GM12878 (cell line): ENCODE measurements around the gene PRDM16. TPM values are rescaled to one million over a fixed set of nuclear protein-coding genes. Genes with fewer than 3 reads are reported as not detected.

Experiments
- ATAC-seq: fragments of 200-7000 bp; cut with Tn5 transposase; 3 replicates; pipeline ENCODE4 v1.9.1; 2020; ENCODE audit warnings: mild to moderate bottlenecking, moderate library complexity
- BruUV-seq: library from RNA; stranded (reverse); fragments of 400-500 nt; replicated peaks from 2 replicates; lab custom pipeline; 2021; lab: Mats Ljungman, UMichigan
- CTCF ChIA-PET: fragments of 300-600 bp; sonication (Branson Sonifier 250); formaldehyde crosslinking; extraction: SDS; loops from one replicate; lab custom pipeline; 2021; ENCODE audit warnings: inconsistent platforms; lab: Yijun Ruan, JAX
- POLR2A ChIA-PET: fragments of 350-600 bp; formaldehyde crosslinking; extraction: SDS; loops from one replicate; lab custom pipeline; 2021; ENCODE audit warnings: inconsistent platforms; lab: Charles Lee
- RAD21 ChIA-PET: fragments of 300-600 bp; sonication (Branson Sonifier 250); formaldehyde crosslinking; loops from one replicate; lab custom pipeline; 2023; ENCODE audit warnings: antibody characterized with exemption; ENCODE audit not compliant: unreplicated experiment; lab: Charles Lee
- SMC1A ChIA-PET: fragments of 300-600 bp; sonication (Branson Sonifier 250); formaldehyde crosslinking; loops from one replicate; lab custom pipeline; 2023; ENCODE audit not compliant: unreplicated experiment, uncharacterized antibody; lab: Charles Lee
- DNase-seq: peaks from one replicate; pipeline ENCODE4 v3.0.0-alpha.2; 2011; ENCODE audit warnings: low read depth, low spot score
- FAIRE-seq: peaks from 3 replicates; lab custom pipeline; 2011; peaks lifted over from hg19 to GRCh38; lab: Jason Lieb, UNC
- H2AFZ ChIP-seq: 2 replicates; pipeline ENCODE4 v1.6.0; 2011; ENCODE audit warnings: low read depth, low read length, control low read depth; ENCODE audit not compliant: control insufficient read depth
- H3K27ac ChIP-seq: 2 replicates; pipeline ENCODE4 v1.5.1; 2011; ENCODE audit warnings: control low read depth; ENCODE audit not compliant: control insufficient read depth, insufficient read depth
- H3K27me3 ChIP-seq, 2 experiments: replicated peaks in 1 of 2; 2 replicates each; pipeline versions ENCODE4 v1.6.0 to v1.6.1; 2011; ENCODE audit warnings: low read length in 1 of 2; ENCODE audit not compliant: control insufficient read depth in 2 of 2, insufficient read depth in 2 of 2
- H3K36me3 ChIP-seq, 2 experiments: 2 replicates each; pipeline ENCODE4 v1.5.1; 2011; ENCODE audit warnings: low read length in 1 of 2; ENCODE audit not compliant: control insufficient read depth in 2 of 2, insufficient read depth in 2 of 2
- H3K4me1 ChIP-seq: 2 replicates; pipeline ENCODE4 v1.6.1; 2011; ENCODE audit warnings: mild to moderate bottlenecking, low read length, moderate library complexity, mixed read lengths; ENCODE audit not compliant: control insufficient read depth, insufficient read depth
- H3K4me2 ChIP-seq: 2 replicates; pipeline ENCODE4 v1.6.0; 2011; ENCODE audit warnings: control low read depth; ENCODE audit not compliant: control insufficient read depth, insufficient read depth
- H3K4me3 ChIP-seq: fragments of 200-600 bp; sonication (generic); 2 replicates; pipeline ENCODE4 v1.5.1; 2016
- H3K79me2 ChIP-seq: 2 replicates; pipeline ENCODE4 v1.6.0; 2011; ENCODE audit warnings: low read length; ENCODE audit not compliant: control insufficient read depth, insufficient read depth
- H3K9ac ChIP-seq: 2 replicates; pipeline ENCODE4 v1.8.0; 2011; ENCODE audit warnings: low read length, control low read depth, mixed read lengths; ENCODE audit not compliant: control insufficient read depth, insufficient read depth
- H3K9me3 ChIP-seq: replicated peaks from 3 replicates; pipeline ENCODE4 v1.5.1; 2011; ENCODE audit warnings: mild to moderate bottlenecking, low read length; ENCODE audit not compliant: control insufficient read depth, insufficient read depth
- H4K20me1 ChIP-seq: 2 replicates; pipeline ENCODE4 v1.6.0; 2011; ENCODE audit not compliant: control insufficient read depth, insufficient read depth
- EED ChIP-seq: sonication (generic); IDR thresholded peaks from 2 replicates; pipeline ENCODE4 v1.6.1; 2016; ENCODE audit warnings: antibody characterized with exemption, low read depth
- FOS ChIP-seq: IDR thresholded peaks from 3 replicates; pipeline ENCODE4 v1.6.1; 2011; ENCODE audit warnings: borderline replicate concordance; ENCODE audit not compliant: insufficient read length; ENCODE audit errors: extremely low read depth
- NRF1 ChIP-seq: conservative IDR thresholded peaks from 2 replicates; pipeline ENCODE4 v1.6.1; 2011; ENCODE audit warnings: mild to moderate bottlenecking, low read depth, low read length, improper control_type of control experiment
- ZNF217 ChIP-seq: fragments of 450-650 bp; IDR thresholded peaks from 2 replicates; pipeline ENCODE4 v1.6.1; 2017; ENCODE audit warnings: antibody characterized with exemption, mild to moderate bottlenecking
- WGBS: methylation state at CpG from one replicate; pipeline ENCODE4 v1.1.6; 2016; ENCODE audit warnings: low lambda C conversion rate; ENCODE audit not compliant: insufficient replicate concordance, insufficient coverage; ENCODE audit errors: missing lambda C conversion rate; 5-methylcytosine and 5-hydroxymethylcytosine counted together
- in situ Hi-C: fragments of 300-500 bp; cut with MboI; formaldehyde crosslinking; loops from 9 replicates; pipeline ENCODE4 v1.14.3; 2018; ENCODE audit warnings: mixed read lengths
- intact Hi-C: fragments of 100-400 bp; cut with micrococcal nuclease; formaldehyde crosslinking; loops from one replicate; pipeline ENCODE4 v1.14.2; 2022; ENCODE audit not compliant: unreplicated experiment
- polyA plus RNA-seq, 11 experiments: library from polyadenylated mRNA; depleted of rRNA in 4 of 11; unstranded in 6 of 11; stranded (reverse) in 5 of 11; fragments of >200 nt; fragmentation: Nextera tagmentation in 4 of 11; fragmentation: Illumina TruSeq in 1 of 11; extraction: Ambion mirVana in 4 of 11; extraction: Trizol in 1 of 11; gene quantifications; 1 replicate in 1 of 11; 2 replicates in 10 of 11; pipeline versions ENCODE4 v1.2.1 to v1.2.3, GENCODE V29; 2011 to 2016; ENCODE audit warnings: inconsistent platforms in 2 of 11, missing spikeins in 2 of 11, low read depth in 1 of 11
- total RNA-seq, 4 experiments: library from RNA; depleted of rRNA in 3 of 4; stranded (reverse); fragments of >200 nt in 3 of 4; fragmentation: Illumina TruSeq in 1 of 4; extraction: Trizol in 1 of 4; gene quantifications; 2 replicates each; pipeline versions ENCODE4 v1.2.1 to v1.2.3, GENCODE V29; 2013 to 2021
- TF ChIP-seq, protein P1 (sequence below): fragments of 450-650 bp; IDR thresholded peaks from 2 replicates; pipeline ENCODE4 v1.6.1; 2017; ENCODE audit warnings: mild to moderate bottlenecking, moderate library complexity
- TF ChIP-seq, protein P2 (sequence below): fragments of 450-650 bp; conservative IDR thresholded peaks from 2 replicates; pipeline ENCODE4 v1.6.1; 2017; ENCODE audit warnings: mild to moderate bottlenecking, moderate library complexity

PRDM16 gene
- total and polyA plus RNA-seq, 10 of the 15 experiments (the other 5 are each of a cell fraction or from before 2014, with no cell fraction given) = 0.03 TPM; not detected in 9

DNA sequence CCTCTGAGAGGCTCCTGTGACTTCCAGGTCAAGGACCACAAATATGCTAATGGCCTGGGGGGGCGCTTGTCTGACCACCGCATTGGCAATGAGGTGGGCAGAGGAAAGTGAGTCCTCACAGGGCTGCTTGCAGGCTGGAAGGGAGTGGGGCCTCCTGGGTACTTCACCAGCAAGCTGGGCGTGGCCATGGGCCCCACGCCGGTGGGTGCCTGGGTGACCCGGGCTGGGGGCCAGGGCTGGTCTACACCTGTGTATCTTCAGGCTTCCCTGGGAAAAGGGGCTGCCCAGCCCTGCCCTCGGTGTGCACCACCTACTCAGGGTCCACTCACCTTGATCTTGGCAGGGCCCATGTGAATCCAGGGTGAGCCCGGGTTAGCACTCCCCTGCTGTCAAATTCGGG is 167.4 kb downstream of the PRDM16 start (continued):
- TF ChIP-seq, protein P1, sequence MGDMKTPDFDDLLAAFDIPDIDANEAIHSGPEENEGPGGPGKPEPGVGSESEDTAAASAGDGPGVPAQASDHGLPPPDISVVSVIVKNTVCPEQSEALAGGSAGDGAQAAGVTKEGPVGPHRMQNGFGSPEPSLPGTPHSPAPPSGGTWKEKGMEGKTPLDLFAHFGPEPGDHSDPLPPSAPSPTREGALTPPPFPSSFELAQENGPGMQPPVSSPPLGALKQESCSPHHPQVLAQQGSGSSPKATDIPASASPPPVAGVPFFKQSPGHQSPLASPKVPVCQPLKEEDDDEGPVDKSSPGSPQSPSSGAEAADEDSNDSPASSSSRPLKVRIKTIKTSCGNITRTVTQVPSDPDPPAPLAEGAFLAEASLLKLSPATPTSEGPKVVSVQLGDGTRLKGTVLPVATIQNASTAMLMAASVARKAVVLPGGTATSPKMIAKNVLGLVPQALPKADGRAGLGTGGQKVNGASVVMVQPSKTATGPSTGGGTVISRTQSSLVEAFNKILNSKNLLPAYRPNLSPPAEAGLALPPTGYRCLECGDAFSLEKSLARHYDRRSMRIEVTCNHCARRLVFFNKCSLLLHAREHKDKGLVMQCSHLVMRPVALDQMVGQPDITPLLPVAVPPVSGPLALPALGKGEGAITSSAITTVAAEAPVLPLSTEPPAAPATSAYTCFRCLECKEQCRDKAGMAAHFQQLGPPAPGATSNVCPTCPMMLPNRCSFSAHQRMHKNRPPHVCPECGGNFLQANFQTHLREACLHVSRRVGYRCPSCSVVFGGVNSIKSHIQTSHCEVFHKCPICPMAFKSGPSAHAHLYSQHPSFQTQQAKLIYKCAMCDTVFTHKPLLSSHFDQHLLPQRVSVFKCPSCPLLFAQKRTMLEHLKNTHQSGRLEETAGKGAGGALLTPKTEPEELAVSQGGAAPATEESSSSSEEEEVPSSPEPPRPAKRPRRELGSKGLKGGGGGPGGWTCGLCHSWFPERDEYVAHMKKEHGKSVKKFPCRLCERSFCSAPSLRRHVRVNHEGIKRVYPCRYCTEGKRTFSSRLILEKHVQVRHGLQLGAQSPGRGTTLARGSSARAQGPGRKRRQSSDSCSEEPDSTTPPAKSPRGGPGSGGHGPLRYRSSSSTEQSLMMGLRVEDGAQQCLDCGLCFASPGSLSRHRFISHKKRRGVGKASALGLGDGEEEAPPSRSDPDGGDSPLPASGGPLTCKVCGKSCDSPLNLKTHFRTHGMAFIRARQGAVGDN = no peak

DNA sequence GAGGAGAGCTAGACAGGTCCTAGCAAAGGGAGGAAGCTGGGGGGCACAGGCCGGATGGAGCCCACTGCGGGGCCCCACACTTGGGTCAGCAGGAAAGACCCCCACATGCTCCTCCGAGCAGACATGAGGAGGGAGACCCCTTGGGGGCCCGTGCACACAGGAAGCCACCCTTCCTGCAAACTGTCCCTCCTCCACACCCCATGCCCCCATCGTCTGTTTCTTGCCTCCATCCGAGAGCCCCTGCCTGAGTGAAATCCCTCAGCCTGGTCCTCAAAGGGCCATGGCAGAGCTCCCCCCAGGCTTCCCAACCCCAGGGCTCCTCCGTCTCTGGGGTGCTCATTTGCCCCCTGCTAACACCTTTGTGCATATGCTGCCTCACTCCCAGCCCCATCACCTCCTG is 168.0 kb downstream of the PRDM16 start:
- POLR2A ChIA-PET = no interaction called here
- CTCF ChIA-PET = no interaction called here
- RAD21 ChIA-PET = no interaction called here
- WGBS = 5% methylated on average over 7 of the region's 7 CpGs
- Histone ChIP-seq H3K9me3 (no peaks in the 10 kb centered on the region), H3K4me2 (no peak overlapping the region), H3K36me3 (no peaks in the 10 kb centered on the region), H2AFZ (no peak overlapping the region), H3K9ac (no peak overlapping the region), H3K4me3 (no peak overlapping the region), H3K4me1 (no peaks in the 10 kb centered on the region), H3K27ac (no peak overlapping the region), H3K27me3 (no peaks in the 10 kb centered on the region), H4K20me1 (no peaks in the 10 kb centered on the region), H3K79me2 (no peaks in the 10 kb centered on the region)
- in situ Hi-C loops (no loop called here), intact Hi-C loops (no loop called here)
- no peak for FAIRE-seq
- TF ChIP-seq EED = no peak
- TF ChIP-seq, protein P2, sequence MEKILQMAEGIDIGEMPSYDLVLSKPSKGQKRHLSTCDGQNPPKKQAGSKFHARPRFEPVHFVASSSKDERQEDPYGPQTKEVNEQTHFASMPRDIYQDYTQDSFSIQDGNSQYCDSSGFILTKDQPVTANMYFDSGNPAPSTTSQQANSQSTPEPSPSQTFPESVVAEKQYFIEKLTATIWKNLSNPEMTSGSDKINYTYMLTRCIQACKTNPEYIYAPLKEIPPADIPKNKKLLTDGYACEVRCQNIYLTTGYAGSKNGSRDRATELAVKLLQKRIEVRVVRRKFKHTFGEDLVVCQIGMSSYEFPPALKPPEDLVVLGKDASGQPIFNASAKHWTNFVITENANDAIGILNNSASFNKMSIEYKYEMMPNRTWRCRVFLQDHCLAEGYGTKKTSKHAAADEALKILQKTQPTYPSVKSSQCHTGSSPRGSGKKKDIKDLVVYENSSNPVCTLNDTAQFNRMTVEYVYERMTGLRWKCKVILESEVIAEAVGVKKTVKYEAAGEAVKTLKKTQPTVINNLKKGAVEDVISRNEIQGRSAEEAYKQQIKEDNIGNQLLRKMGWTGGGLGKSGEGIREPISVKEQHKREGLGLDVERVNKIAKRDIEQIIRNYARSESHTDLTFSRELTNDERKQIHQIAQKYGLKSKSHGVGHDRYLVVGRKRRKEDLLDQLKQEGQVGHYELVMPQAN = no peak
- TF ChIP-seq NRF1 = no peak
- no peak for TF ChIP-seq ZNF217
- no peak for TF ChIP-seq FOS
- no TSS peak for BruUV-seq
- ATAC-seq = no peak
- DNase-seq = no peak
- SMC1A ChIA-PET = no interaction called here
